Mesendoderm (in vitro differentiated cells): ENCODE results near the gene XK.

Source experiments
- DNase-seq: peaks from one replicate; pipeline ENCODE4 v3.0.0; 2013
- H2AK5ac ChIP-seq: 2 replicates; pipeline ENCODE4 v1.6.1; 2013; ENCODE audit warnings: low read length, inconsistent platforms
- H2BK120ac ChIP-seq: 2 replicates; pipeline ENCODE4 v1.6.1; 2013; ENCODE audit warnings: low read depth, mild to moderate bottlenecking, low read length, moderate library complexity, mixed read lengths
- H2BK15ac ChIP-seq: replicated peaks from 2 replicates; pipeline ENCODE4 v1.6.1; 2013; ENCODE audit warnings: low read depth, mild to moderate bottlenecking, moderate library complexity
- H2BK5ac ChIP-seq: 2 replicates; pipeline ENCODE4 v1.6.1; 2013; ENCODE audit warnings: low read length, inconsistent platforms
- H3K18ac ChIP-seq: 2 replicates; pipeline ENCODE4 v1.6.1; 2013; ENCODE audit warnings: mild to moderate bottlenecking, low read length, mixed read lengths
- H3K23ac ChIP-seq: one replicate; pipeline ENCODE4 v1.6.1; 2013; ENCODE audit warnings: low read length
- H3K27ac ChIP-seq: 2 replicates; pipeline ENCODE4 v1.5.1; 2013; ENCODE audit warnings: low read depth, mild to moderate bottlenecking, inconsistent platforms, low read length, moderate library complexity
- H3K27me3 ChIP-seq: 2 replicates; pipeline ENCODE4 v1.6.1; 2013; ENCODE audit warnings: low read length, control low read depth, mild to moderate bottlenecking, inconsistent platforms; ENCODE audit not compliant: insufficient read depth, poor library complexity
- H3K36me3 ChIP-seq: 2 replicates; pipeline ENCODE4 v1.6.1; 2013; ENCODE audit warnings: low read length, inconsistent platforms; ENCODE audit not compliant: control insufficient read depth, insufficient read depth
- H3K4ac ChIP-seq: one replicate; pipeline ENCODE4 v1.6.1; 2013; ENCODE audit warnings: low read depth, mild to moderate bottlenecking, low read length, moderate library complexity
- H3K4me1 ChIP-seq: 2 replicates; pipeline ENCODE4 v1.6.1; 2013; ENCODE audit warnings: low read depth, low read length, inconsistent platforms; ENCODE audit not compliant: control insufficient read depth
- H3K4me2 ChIP-seq: 2 replicates; pipeline ENCODE4 v1.6.1; 2013; ENCODE audit warnings: low read length
- H3K4me3 ChIP-seq: 2 replicates; pipeline ENCODE4 v1.5.1; 2013; ENCODE audit warnings: mild to moderate bottlenecking, low read length
- H3K56ac ChIP-seq: one replicate; pipeline ENCODE4 v1.6.1; 2013; ENCODE audit warnings: low read length
- H3K79me1 ChIP-seq: 2 replicates; pipeline ENCODE4 v1.6.1; 2013; ENCODE audit warnings: low read length, inconsistent platforms
- H3K79me2 ChIP-seq: 2 replicates; pipeline ENCODE4 v1.6.1; 2013; ENCODE audit warnings: mild to moderate bottlenecking, low read length; ENCODE audit not compliant: control insufficient read depth, insufficient read depth
- H3K9ac ChIP-seq: 2 replicates; pipeline ENCODE4 v1.6.1; 2013; ENCODE audit warnings: low read length, inconsistent platforms
- H4K5ac ChIP-seq: one replicate; pipeline ENCODE4 v1.6.1; 2013; ENCODE audit warnings: low read length
- H4K8ac ChIP-seq: one replicate; pipeline ENCODE4 v1.6.1; 2013; ENCODE audit warnings: low read depth, mild to moderate bottlenecking, control low read depth, low read length, moderate library complexity
- WGBS: extraction: QIAGEN DNeasy Blood & Tissue Kit; methylation state at CpG from one replicate; pipeline ENCODE4 v1.1.7; 2013; ENCODE audit warnings: low lambda C conversion rate, missing lambda C conversion rate; ENCODE audit not compliant: insufficient coverage; ENCODE audit errors: extremely low coverage; 5-methylcytosine and 5-hydroxymethylcytosine counted together

The XK gene

DNA sequence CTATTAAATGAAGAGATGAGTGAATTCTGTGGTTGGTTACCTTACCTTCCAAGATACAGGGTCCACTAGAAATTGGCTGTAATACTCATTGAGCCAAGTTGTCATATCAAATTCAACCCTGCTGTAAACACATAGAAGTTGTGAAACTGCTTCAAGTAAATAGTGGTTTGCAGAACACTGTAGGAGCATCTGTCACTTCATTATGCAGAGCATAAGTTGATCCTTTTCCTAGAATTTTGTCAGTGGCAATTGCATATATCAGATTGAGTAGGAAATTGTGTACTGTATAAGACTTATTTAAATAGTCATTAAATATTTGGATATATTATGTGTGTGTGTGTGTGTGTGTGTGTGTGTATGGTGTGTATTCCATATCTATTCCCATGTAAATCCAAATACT is 8.8 kb upstream of the XK start:
- Histone ChIP-seq H3K4me2 (no peak overlapping the region), H3K4me1 (no peaks in the 10 kb centered on the region), H3K4ac (no peak overlapping the region), H3K79me1 (no peaks in the 10 kb centered on the region), H3K4me3 (no peak overlapping the region), H3K18ac (no peak overlapping the region), H4K8ac (no peak overlapping the region), H2BK120ac (no peak overlapping the region), H3K27me3 (no peaks in the 10 kb centered on the region), H2BK15ac (no peak overlapping the region), H3K56ac (no peak overlapping the region), H3K79me2 (no peaks in the 10 kb centered on the region), H3K9ac (no peak overlapping the region), H3K27ac (no peak overlapping the region), H2AK5ac (no peak overlapping the region), H4K5ac (no peak overlapping the region), H3K36me3 (no peaks in the 10 kb centered on the region), H3K23ac (no peak overlapping the region), H2BK5ac (no peak overlapping the region)
- no peak for DNase-seq

DNA sequence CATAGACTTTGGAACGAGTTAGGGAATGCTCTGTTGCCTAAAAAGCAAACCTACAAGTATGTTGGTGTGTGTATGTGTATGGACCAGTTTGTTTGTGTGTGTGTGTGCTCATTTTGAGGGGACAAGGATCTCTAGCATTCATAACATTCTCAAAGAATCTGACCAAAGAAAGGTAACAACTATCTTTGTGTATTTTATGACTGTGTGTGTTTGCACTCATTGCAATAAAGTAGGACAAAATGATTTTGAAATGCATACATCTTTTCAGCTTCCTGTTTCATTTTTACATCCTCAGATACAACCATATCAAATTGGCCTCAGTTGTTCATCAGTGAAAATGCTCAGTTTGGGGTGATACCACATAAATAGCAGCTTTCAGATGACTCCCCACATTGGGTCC is 8.3 kb upstream of the XK start:
- H2BK120ac ChIP-seq: no peak overlapping the region
- H3K79me2 ChIP-seq: no peaks in the 10 kb centered on the region
- no peaks in the 10 kb centered on the region for H3K79me1 ChIP-seq
- no peak overlapping the region for H3K4me2 ChIP-seq
- H3K56ac ChIP-seq: no peak overlapping the region
- WGBS: no CpG with 5 or more reads among the region's 1 CpG
- no peak overlapping the region for H3K9ac ChIP-seq
- no peaks in the 10 kb centered on the region for H3K27me3 ChIP-seq
- H3K4me3 ChIP-seq: no peak overlapping the region
- H3K4ac ChIP-seq: no peak overlapping the region
- no peak overlapping the region for H3K23ac ChIP-seq
- H3K4me1 ChIP-seq: no peaks in the 10 kb centered on the region
- H2BK15ac ChIP-seq: no peak overlapping the region
- no peaks in the 10 kb centered on the region for H3K36me3 ChIP-seq
- no peak overlapping the region for H2BK5ac ChIP-seq
- H2AK5ac ChIP-seq: no peak overlapping the region
- no peak overlapping the region for H3K18ac ChIP-seq
- H3K27ac ChIP-seq: no peak overlapping the region
- no peak overlapping the region for H4K8ac ChIP-seq
- no peak overlapping the region for H4K5ac ChIP-seq
- DNase-seq: no peak

DNA sequence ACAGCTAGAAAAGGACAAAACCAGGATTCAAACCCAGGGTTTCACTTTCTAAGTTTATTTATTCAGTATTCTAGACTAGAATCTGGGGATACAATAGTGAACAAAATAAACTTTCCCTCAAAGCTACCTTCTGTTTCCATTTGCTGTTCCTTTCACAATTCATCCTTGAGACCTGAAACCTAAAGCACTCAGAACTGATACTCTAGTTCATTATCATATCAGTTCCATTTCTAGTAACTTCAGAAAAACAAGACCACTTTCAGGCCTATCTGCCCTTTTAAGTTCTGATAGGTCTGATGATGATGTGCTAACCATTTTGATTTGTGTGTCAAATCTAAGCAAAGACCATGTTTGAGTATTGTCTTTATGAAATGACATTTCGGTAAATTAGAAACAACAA is 7.8 kb upstream of the XK start:
- H3K27ac ChIP-seq: no peak overlapping the region
- no peaks in the 10 kb centered on the region for H3K79me1 ChIP-seq
- DNase-seq: no peak
- H3K27me3 ChIP-seq: no peaks in the 10 kb centered on the region
- H3K4me3 ChIP-seq: no peak overlapping the region
- no peak overlapping the region for H3K4me2 ChIP-seq
- no peak overlapping the region for H2BK120ac ChIP-seq
- no peaks in the 10 kb centered on the region for H3K4me1 ChIP-seq
- whole genome bisulfite sequencing: no CpG with 5 or more reads among the region's 1 CpG
- no peak overlapping the region for H2AK5ac ChIP-seq
- no peaks in the 10 kb centered on the region for H3K79me2 ChIP-seq
- no peak overlapping the region for H3K4ac ChIP-seq
- H2BK15ac ChIP-seq: no peak overlapping the region
- no peak overlapping the region for H3K9ac ChIP-seq
- H2BK5ac ChIP-seq: no peak overlapping the region
- H3K23ac ChIP-seq: no peak overlapping the region
- no peak overlapping the region for H3K56ac ChIP-seq
- H3K18ac ChIP-seq: no peak overlapping the region
- no peaks in the 10 kb centered on the region for H3K36me3 ChIP-seq
- H4K8ac ChIP-seq: no peak overlapping the region
- no peak overlapping the region for H4K5ac ChIP-seq

DNA sequence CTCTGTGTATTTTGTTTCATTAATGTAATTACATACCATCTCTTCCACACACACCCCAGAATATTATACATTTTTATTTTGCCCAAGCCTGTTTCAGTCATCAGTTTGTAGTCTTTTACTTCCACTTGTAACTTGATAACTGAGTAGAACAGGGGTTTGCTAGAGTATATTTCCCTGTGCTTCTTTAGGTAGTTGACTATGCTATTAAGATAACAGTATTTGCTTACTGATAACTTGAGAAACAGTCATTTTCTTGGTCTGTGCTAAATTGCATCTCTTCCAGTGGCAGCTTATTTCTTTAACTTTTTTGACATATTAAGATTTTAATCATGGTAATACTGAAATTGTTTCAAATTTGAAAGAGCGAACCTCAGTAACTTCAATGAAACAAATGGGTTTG is 7.0 kb upstream of the XK start:
- H3K27me3 ChIP-seq: no peaks in the 10 kb centered on the region
- no peak overlapping the region for H3K18ac ChIP-seq
- no peak overlapping the region for H4K5ac ChIP-seq
- no peak overlapping the region for H2BK5ac ChIP-seq
- no peak overlapping the region for H3K56ac ChIP-seq
- no peaks in the 10 kb centered on the region for H3K4me1 ChIP-seq
- no peak overlapping the region for H3K4ac ChIP-seq
- no peaks in the 10 kb centered on the region for H3K79me2 ChIP-seq
- no peak overlapping the region for H2BK120ac ChIP-seq
- H3K9ac ChIP-seq: no peak overlapping the region
- H2BK15ac ChIP-seq: no peak overlapping the region
- no peak overlapping the region for H3K23ac ChIP-seq
- no peaks in the 10 kb centered on the region for H3K36me3 ChIP-seq
- no peak for DNase-seq
- no peak overlapping the region for H3K4me2 ChIP-seq
- no peak overlapping the region for H4K8ac ChIP-seq
- no CpG with 5 or more reads among the region's 1 CpG for WGBS
- H3K79me1 ChIP-seq: no peaks in the 10 kb centered on the region
- H3K27ac ChIP-seq: no peak overlapping the region
- no peak overlapping the region for H2AK5ac ChIP-seq
- no peak overlapping the region for H3K4me3 ChIP-seq

DNA sequence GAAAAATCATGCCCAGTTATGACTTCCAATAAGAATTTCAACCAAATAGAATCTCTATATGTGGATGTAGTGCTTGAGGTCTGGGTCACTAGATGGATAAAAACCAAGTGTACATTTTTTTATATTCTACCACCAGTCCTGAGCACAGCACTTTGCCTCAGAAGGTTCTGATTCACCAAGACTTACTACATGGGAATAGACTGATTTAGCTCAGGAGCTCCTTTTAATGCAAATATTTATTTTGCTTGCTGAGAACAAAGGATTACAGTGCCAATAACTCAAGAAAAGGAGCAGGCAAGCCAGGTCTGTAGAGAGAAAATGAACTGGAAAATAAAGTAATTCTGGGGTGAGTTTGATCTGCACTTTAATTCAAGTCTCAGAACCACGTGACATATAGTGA is 6.4 kb upstream of the XK start:
- H4K5ac ChIP-seq: no peak overlapping the region
- DNase-seq: no peak
- no peaks in the 10 kb centered on the region for H3K4me1 ChIP-seq
- H3K9ac ChIP-seq: no peak overlapping the region
- no peak overlapping the region for H2AK5ac ChIP-seq
- H3K18ac ChIP-seq: no peak overlapping the region
- no peak overlapping the region for H3K4ac ChIP-seq
- no peak overlapping the region for H3K27ac ChIP-seq
- H2BK5ac ChIP-seq: no peak overlapping the region
- no CpG with 5 or more reads among the region's 1 CpG for WGBS
- no peaks in the 10 kb centered on the region for H3K27me3 ChIP-seq
- H4K8ac ChIP-seq: no peak overlapping the region
- H3K56ac ChIP-seq: no peak overlapping the region
- no peaks in the 10 kb centered on the region for H3K79me2 ChIP-seq
- H3K4me3 ChIP-seq: no peak overlapping the region
- H3K36me3 ChIP-seq: no peaks in the 10 kb centered on the region
- no peak overlapping the region for H3K23ac ChIP-seq
- H2BK120ac ChIP-seq: no peak overlapping the region
- H3K79me1 ChIP-seq: no peaks in the 10 kb centered on the region
- H3K4me2 ChIP-seq: no peak overlapping the region
- no peak overlapping the region for H2BK15ac ChIP-seq

DNA sequence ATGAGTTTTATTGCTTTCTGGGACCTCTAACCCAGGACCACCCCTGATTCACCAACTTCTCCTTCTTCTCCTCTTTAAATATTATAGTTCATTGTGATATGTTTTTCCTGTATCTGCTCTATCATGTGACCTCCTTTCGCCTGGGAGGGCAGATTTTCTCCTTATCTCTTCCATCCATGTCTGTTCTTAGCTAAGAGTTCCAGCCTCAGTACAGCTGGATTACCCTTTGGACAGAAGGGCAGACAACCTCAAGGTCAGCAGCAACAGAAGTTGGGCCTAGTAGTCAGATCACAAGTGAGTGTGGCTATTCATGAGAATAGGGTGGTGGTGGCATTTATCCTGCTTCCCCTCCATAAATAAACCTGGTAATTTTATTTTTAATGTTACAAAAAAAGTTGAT is 5.7 kb upstream of the XK start:
- no peak overlapping the region for H3K56ac ChIP-seq
- H3K4me1 ChIP-seq: no peaks in the 10 kb centered on the region
- no peak overlapping the region for H3K27ac ChIP-seq
- no peak overlapping the region for H2BK5ac ChIP-seq
- no peak overlapping the region for H3K9ac ChIP-seq
- H3K79me2 ChIP-seq: no peaks in the 10 kb centered on the region
- WGBS: no CpG with 5 or more reads among the region's 1 CpG
- no peak overlapping the region for H2BK15ac ChIP-seq
- H3K79me1 ChIP-seq: no peaks in the 10 kb centered on the region
- H3K27me3 ChIP-seq: no peaks in the 10 kb centered on the region
- H3K4me2 ChIP-seq: no peak overlapping the region
- H3K4me3 ChIP-seq: no peak overlapping the region
- no peak overlapping the region for H4K5ac ChIP-seq
- no peak overlapping the region for H2BK120ac ChIP-seq
- DNase-seq: no peak
- no peak overlapping the region for H3K18ac ChIP-seq
- H3K36me3 ChIP-seq: no peaks in the 10 kb centered on the region
- H2AK5ac ChIP-seq: no peak overlapping the region
- H3K23ac ChIP-seq: no peak overlapping the region
- H4K8ac ChIP-seq: no peak overlapping the region
- no peak overlapping the region for H3K4ac ChIP-seq
